IMR-90 (cell line): ENCODE measurements around the gene ZNF646. TPM values are rescaled to one million over a fixed set of nuclear protein-coding genes. Genes with fewer than 3 reads are reported as not detected.

Source experiments
- ATAC-seq: fragments of 200-7000 bp; cut with Tn5 transposase; 2 replicates; pipeline ENCODE4 v1.9.1; 2020; ENCODE audit warnings: low read depth, mild to moderate bottlenecking, moderate library complexity
- BruUV-seq: library from RNA; stranded (reverse); fragments of 400-500 nt; replicated peaks from 2 replicates; lab custom pipeline; 2021; lab: Mats Ljungman, UMichigan
- CTCF ChIA-PET: fragments of 300-600 bp; formaldehyde crosslinking; extraction: SDS; loops from one replicate; lab custom pipeline; 2021; ENCODE audit warnings: antibody characterized with exemption; lab: Yijun Ruan, JAX
- POLR2A ChIA-PET: fragments of 300-600 bp; sonication (Branson Sonifier 250); formaldehyde crosslinking; loops from one replicate; lab custom pipeline; 2022; ENCODE audit warnings: antibody characterized with exemption; ENCODE audit not compliant: unreplicated experiment; lab: Charles Lee
- DNase-seq: peaks from one replicate; pipeline ENCODE4 v3.0.0; 2013
- H2AFZ ChIP-seq: replicated peaks from 2 replicates; pipeline ENCODE3; 2013; ENCODE audit warnings: low read length, mild to moderate bottlenecking; ENCODE audit not compliant: poor library complexity
- H2AK5ac ChIP-seq: 2 replicates; pipeline ENCODE4 v1.6.1; 2013; ENCODE audit warnings: low read depth, low read length, inconsistent platforms
- H2AK9ac ChIP-seq: replicated peaks from 2 replicates; pipeline ENCODE3; 2013; ENCODE audit warnings: mild to moderate bottlenecking, low read depth, low read length, moderate library complexity; ENCODE audit not compliant: poor library complexity
- H2BK120ac ChIP-seq: 2 replicates; pipeline ENCODE4 v1.6.1; 2013; ENCODE audit warnings: low read depth, low read length, inconsistent platforms
- H2BK15ac ChIP-seq: 3 replicates; pipeline ENCODE4 v1.6.1; 2013; ENCODE audit warnings: low read depth, low read length, inconsistent platforms
- H2BK20ac ChIP-seq: 2 replicates; pipeline ENCODE4 v1.6.1; 2013; ENCODE audit warnings: low read depth, mild to moderate bottlenecking, inconsistent platforms, low read length, moderate library complexity
- H2BK5ac ChIP-seq: 2 replicates; pipeline ENCODE4 v1.6.1; 2013; ENCODE audit warnings: mild to moderate bottlenecking, low read depth, low read length, inconsistent platforms; ENCODE audit not compliant: poor library complexity, severe bottlenecking
- H3K14ac ChIP-seq: replicated peaks from 2 replicates; pipeline ENCODE4 v1.6.1; 2013; ENCODE audit warnings: low read depth, low read length, inconsistent platforms
- H3K18ac ChIP-seq: 2 replicates; pipeline ENCODE4 v1.6.1; 2013; ENCODE audit warnings: low read depth, low read length, control low read depth
- H3K23ac ChIP-seq: 2 replicates; pipeline ENCODE4 v1.6.1; 2013; ENCODE audit warnings: low read depth, low read length, inconsistent platforms
- H3K27ac ChIP-seq: 2 replicates; pipeline ENCODE4 v1.5.1; 2013; ENCODE audit warnings: mild to moderate bottlenecking, control low read depth, low read length; ENCODE audit not compliant: insufficient read depth
- H3K27me3 ChIP-seq: 2 replicates; pipeline ENCODE4 v1.6.1; 2013; ENCODE audit warnings: low read length; ENCODE audit not compliant: control insufficient read depth, insufficient read depth
- H3K36me3 ChIP-seq: 2 replicates; pipeline ENCODE4 v1.6.1; 2013; ENCODE audit warnings: low read length, mixed read lengths; ENCODE audit not compliant: control insufficient read depth, insufficient read depth
- H3K4ac ChIP-seq: 2 replicates; pipeline ENCODE4 v1.6.1; 2013; ENCODE audit warnings: low read depth, low read length, inconsistent platforms
- H3K4me1 ChIP-seq: 2 replicates; pipeline ENCODE4 v1.6.1; 2013; ENCODE audit warnings: low read length, mixed read lengths; ENCODE audit not compliant: control insufficient read depth, insufficient read depth
- H3K4me2 ChIP-seq: 2 replicates; pipeline ENCODE4 v1.6.1; 2013; ENCODE audit warnings: low read depth, mild to moderate bottlenecking, control low read depth, low read length, moderate library complexity
- H3K4me3 ChIP-seq: 2 replicates; pipeline ENCODE4 v1.5.1; 2013; ENCODE audit warnings: low read depth, mild to moderate bottlenecking, control low read depth, low read length, moderate library complexity; ENCODE audit not compliant: insufficient read depth
- H3K56ac ChIP-seq: 2 replicates; pipeline ENCODE4 v1.6.1; 2013; ENCODE audit warnings: low read length, inconsistent platforms; ENCODE audit not compliant: insufficient read depth; ENCODE audit errors: extremely low read depth
- H3K79me1 ChIP-seq, 2 experiments: 2 replicates each; pipeline ENCODE4 v1.6.1; 2013; ENCODE audit warnings: low read length in 2 of 2, inconsistent platforms in 1 of 2, low read depth in 1 of 2
- H3K9ac ChIP-seq: 2 replicates; pipeline ENCODE4 v1.6.1; 2013; ENCODE audit warnings: low read depth, low read length, control low read depth
- H3K9me1 ChIP-seq: 2 replicates; pipeline ENCODE4 v1.6.1; 2013; ENCODE audit warnings: low read length, inconsistent platforms; ENCODE audit not compliant: insufficient read depth
- H3K9me3 ChIP-seq: 2 replicates; pipeline ENCODE4 v1.6.1; 2013; ENCODE audit warnings: low read length; ENCODE audit not compliant: control insufficient read depth, insufficient read depth
- H4K20me1 ChIP-seq: 2 replicates; pipeline ENCODE4 v1.6.1; 2013; ENCODE audit warnings: low read length, inconsistent platforms; ENCODE audit not compliant: insufficient read depth
- H4K5ac ChIP-seq: 2 replicates; pipeline ENCODE4 v1.6.1; 2013; ENCODE audit warnings: mild to moderate bottlenecking, low read depth, low read length, control low read depth
- H4K8ac ChIP-seq, 2 experiments: 2 replicates each; pipeline ENCODE4 v1.6.1; 2013; ENCODE audit warnings: low read depth in 2 of 2, low read length in 2 of 2, control low read depth in 1 of 2, inconsistent platforms in 1 of 2
- H4K91ac ChIP-seq: 2 replicates; pipeline ENCODE4 v1.6.1; 2013; ENCODE audit warnings: low read depth, low read length, inconsistent platforms; ENCODE audit not compliant: insufficient read depth
- NFE2L2 ChIP-seq: fragments of 150-350 bp; IDR thresholded peaks from 2 replicates; pipeline ENCODE4 v1.6.1; 2016; ENCODE audit warnings: low read depth, mild to moderate bottlenecking, low read length
- RCOR1 ChIP-seq: IDR thresholded peaks from 2 replicates; pipeline ENCODE4 v1.6.1; 2012; ENCODE audit warnings: mild to moderate bottlenecking, low read length, improper control_type of control experiment; ENCODE audit not compliant: insufficient replicate concordance
- USF2 ChIP-seq: fragments of 150-350 bp; IDR thresholded peaks from 2 replicates; pipeline ENCODE4 v1.6.1; 2017; ENCODE audit warnings: mild to moderate bottlenecking, antibody characterized with exemption, low read length, low read depth
- WGBS, 2 experiments: methylation state at CpG; one replicate each; pipeline versions ENCODE4 v1.1.5 to v1.1.7; 2013; ENCODE audit warnings: missing lambda C conversion rate in 2 of 2; ENCODE audit not compliant: insufficient read length in 1 of 2; ENCODE audit errors: extremely low coverage in 2 of 2; 5-methylcytosine and 5-hydroxymethylcytosine counted together
- dilution Hi-C: fragments of 300-500 bp; cut with HindIII; formaldehyde crosslinking; loops from one replicate; pipeline ENCODE4 v1.14.3; 2018; ENCODE audit warnings: low sequenced_read_pairs; ENCODE audit not compliant: unreplicated experiment
- in situ Hi-C: fragments of 300-500 bp; cut with MboI; formaldehyde crosslinking; loops from 3 replicates; pipeline ENCODE4 v1.14.3; 2019; ENCODE audit warnings: low sequenced_read_pairs, inconsistent platforms, mixed read lengths
- intact Hi-C: fragments of 100-400 bp; cut with micrococcal nuclease; formaldehyde crosslinking; loops from 2 replicates; pipeline ENCODE4 v1.10.0; 2022
- polyA plus RNA-seq, 3 experiments: library from polyadenylated mRNA; depleted of rRNA; stranded (reverse); fragments of >200 nt; gene quantifications; 2 replicates each; pipeline ENCODE4 v1.2.3, GENCODE V29; 2012; ENCODE audit warnings: low replicate concordance in 1 of 3
- total RNA-seq: library from RNA; depleted of rRNA; stranded (reverse); fragments of >200 nt; gene quantifications from 2 replicates; pipeline ENCODE4 v1.2.3, GENCODE V29; 2012

ZNF646 gene
- total and polyA plus RNA-seq, 2 of the 4 experiments (the other 2 are of a cell fraction): 4.9 to 6.8 TPM

GRCh38 chr16:31089199-31089598, 15.0 kb downstream of the ZNF646 start:
- intact Hi-C loops (no loop called here), in situ Hi-C loops (loop anchor here (10.0 kb wide), 1 partner anchor 104 kb away; the partner anchor contains the start of gene HSD3B7), dilution Hi-C loops (no loop called here)
- peaks cover 32 to 62% of the 10 kb centered on the region in 2 experiments for H3K79me1 ChIP-seq
- no peak overlapping the region for H4K8ac ChIP-seq
- H2BK20ac ChIP-seq: no peak overlapping the region
- no peak overlapping the region for H2BK15ac ChIP-seq
- ChIA-PET POLR2A (no interaction called here), CTCF (no interaction called here)
- H3K36me3 ChIP-seq: peaks cover 40% of the 10 kb centered on the region
- H3K4me2 ChIP-seq: no peak overlapping the region
- peaks cover 14% of the 10 kb centered on the region for H4K20me1 ChIP-seq
- TF ChIP-seq RCOR1 (no peak), NFE2L2 (no peak), USF2 (no peak)
- no peak overlapping the region for H2AFZ ChIP-seq
- peaks cover 10% of the 10 kb centered on the region for H3K9me1 ChIP-seq
- no peaks in the 10 kb centered on the region for H3K9me3 ChIP-seq
- H3K18ac ChIP-seq: no peak overlapping the region
- no peak overlapping the region for H3K23ac ChIP-seq
- no peak overlapping the region for H4K5ac ChIP-seq
- H3K4me1 ChIP-seq: peaks cover 3% of the 10 kb centered on the region
- H2BK120ac ChIP-seq: no peak overlapping the region
- H3K4me3 ChIP-seq: no peak overlapping the region
- no peak overlapping the region for H2AK5ac ChIP-seq
- no peak for ATAC-seq
- no peak overlapping the region for H4K91ac ChIP-seq
- no peak overlapping the region for H3K27ac ChIP-seq
- H3K4ac ChIP-seq: no peak overlapping the region
- H3K56ac ChIP-seq: no peak overlapping the region
- no peak overlapping the region for H3K9ac ChIP-seq
- no TSS peak for BruUV-seq
- no peak overlapping the region for H3K14ac ChIP-seq
- DNase-seq: no peak
- peak overlapping the region; percentile 5 for H2AK9ac ChIP-seq
- no peak overlapping the region for H2BK5ac ChIP-seq
- no CpG with 5 or more reads among the region's 8 CpGs for WGBS, 2 experiments
- H3K27me3 ChIP-seq: no peaks in the 10 kb centered on the region
